Gastroesophageal sphincter (tissue), 4 donors: Measurements from ENCODE around the gene FAM83C. TPM values are rescaled to one million over a fixed set of nuclear protein-coding genes. Genes with fewer than 3 reads are reported as not detected.

ENCODE experiments used
- ATAC-seq: fragments of 150-250 bp; one replicate; pipeline ENCODE4 v1.9.1; 2016; ENCODE audit warnings: mild to moderate bottlenecking, moderate library complexity
- H3K27ac ChIP-seq, 4 donors: fragments of 200-600 bp; sonication (generic) in 3 of 4; 1 replicate in 3 of 4; 2 replicates in 1 of 4; pipeline ENCODE4 v1.5.1; 2016 to 2019
- H3K27me3 ChIP-seq: fragments of 200-600 bp; sonication (generic); one replicate; pipeline ENCODE4 v1.5.1; 2019
- H3K36me3 ChIP-seq, 2 donors: fragments of 200-600 bp; sonication (generic); one replicate each; pipeline ENCODE4 v1.5.1; 2019; ENCODE audit warnings: control low read depth in 1 of 2
- H3K4me1 ChIP-seq, 3 donors: fragments of 200-600 bp; sonication (generic); 1 replicate in 2 of 3; 2 replicates in 1 of 3; pipeline ENCODE4 v1.5.1; 2016 to 2019; ENCODE audit warnings: control low read depth in 2 of 3
- H3K4me3 ChIP-seq, 2 donors: fragments of 200-600 bp; sonication (generic); one replicate each; pipeline ENCODE4 v1.5.1; 2019; ENCODE audit warnings: mild to moderate bottlenecking in 1 of 2, moderate library complexity in 1 of 2
- H3K9me3 ChIP-seq, 3 donors: fragments of 200-600 bp; sonication (generic); one replicate each; pipeline ENCODE4 v1.5.1; 2017 to 2019; ENCODE audit warnings: control low read depth in 2 of 3
- CTCF ChIP-seq, 4 experiments: fragments of 200-600 bp in 2 of 4; fragments of 450-650 bp in 2 of 4; sonication (generic) in 1 of 4; IDR thresholded peaks; one replicate each; pipeline ENCODE4 v1.5.1; 2017 to 2019; ENCODE audit warnings: antibody characterized with exemption in 4 of 4, mild to moderate bottlenecking in 2 of 4, moderate library complexity in 2 of 4
- EP300 ChIP-seq: sonication (generic); formaldehyde crosslinking; IDR thresholded peaks from one replicate; pipeline ENCODE4 v1.6.1; 2017; ENCODE audit warnings: antibody characterized with exemption, mild to moderate bottlenecking
- POLR2A ChIP-seq, 2 donors: fragments of 450-650 bp; IDR thresholded peaks; one replicate each; pipeline ENCODE4 v1.6.1; 2017; ENCODE audit warnings: antibody characterized with exemption in 2 of 2, mild to moderate bottlenecking in 2 of 2, moderate library complexity in 1 of 2
- POLR2AphosphoS5 ChIP-seq: sonication (generic); formaldehyde crosslinking; IDR thresholded peaks from one replicate; pipeline ENCODE4 v1.6.1; 2017; ENCODE audit warnings: antibody characterized with exemption
- WGBS, 2 donors: methylation state at CpG; one replicate each; pipeline ENCODE4 v1.1.5; 2018; ENCODE audit warnings: low coverage in 1 of 2; 5-methylcytosine and 5-hydroxymethylcytosine counted together
- total RNA-seq, 4 donors: library from RNA; depleted of rRNA; stranded (reverse); fragments of >200 nt; gene quantifications; one replicate each; pipeline ENCODE4 v1.1.0, GENCODE V29; 2016

The FAM83C gene
- total RNA-seq, 4 donors from 2014 or later: 1.4 TPM; not detected in 3

DNA sequence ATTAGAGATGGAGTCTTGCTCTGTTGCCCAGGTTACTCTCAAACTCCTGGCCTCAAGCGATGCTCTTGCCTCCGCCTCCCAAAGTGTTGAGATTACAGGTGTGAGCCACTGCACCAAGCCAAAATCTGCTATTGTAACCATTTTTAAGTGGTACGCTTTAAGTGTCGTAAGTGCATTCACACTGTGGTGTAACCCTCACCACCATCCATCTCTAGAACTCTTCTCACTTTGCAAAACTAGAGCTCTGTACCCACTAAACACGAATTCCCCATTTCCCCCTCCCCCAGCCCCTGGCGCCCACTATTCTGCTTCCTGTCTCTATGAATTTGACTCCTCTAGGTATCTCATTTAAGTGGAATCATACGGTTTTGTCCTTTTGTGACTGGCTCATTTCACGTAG, 2.8 kb upstream of the FAM83C start:
- H3K36me3 ChIP-seq: no peaks in the 10 kb centered on the region
- no peaks in the 10 kb centered on the region for H3K9me3 ChIP-seq
- 76 to 88% methylated on average over 5 to 8 of the region's 8 CpGs for WGBS, 2 donors
- ATAC-seq: no peak
- no peak for TF ChIP-seq POLR2AphosphoS5
- TF ChIP-seq EP300: no peak
- TF ChIP-seq CTCF (IDR thresholded peaks at IDR 0.05): no peak
- no peak for TF ChIP-seq POLR2A (IDR thresholded peaks at IDR 0.05)
- peaks cover 16% of the 10 kb centered on the region for H3K27me3 ChIP-seq
- H3K4me1 ChIP-seq: no peaks in the 10 kb centered on the region
- no peak overlapping the region for H3K4me3 ChIP-seq
- no peak overlapping the region for H3K27ac ChIP-seq

DNA sequence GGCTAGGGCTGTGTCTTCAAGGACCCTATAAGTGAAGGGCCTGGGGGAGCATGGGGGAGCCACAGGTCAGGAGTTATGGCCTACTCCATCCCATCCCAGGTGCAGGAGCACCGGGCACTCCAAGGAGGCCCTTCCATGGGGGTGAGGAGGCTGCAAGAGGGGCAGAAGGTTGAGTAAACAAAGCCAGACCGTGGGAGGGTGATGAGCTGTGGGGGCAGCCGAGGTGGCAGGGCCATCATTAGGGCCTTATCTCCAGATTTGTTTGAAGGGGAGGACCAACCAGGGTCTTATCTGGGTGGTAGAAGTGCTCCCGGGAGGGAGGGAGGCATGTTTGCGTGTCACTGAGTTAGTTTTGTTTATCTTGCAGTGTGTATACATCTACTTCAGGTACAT, 2.1 kb upstream of the FAM83C start:
- H3K36me3 ChIP-seq: no peaks in the 10 kb centered on the region
- no peak overlapping the region for H3K27ac ChIP-seq
- no peaks in the 10 kb centered on the region for H3K4me1 ChIP-seq
- TF ChIP-seq POLR2A (IDR thresholded peaks at IDR 0.05) (no peak), POLR2AphosphoS5 (no peak), EP300 (no peak), CTCF (IDR thresholded peaks at IDR 0.05) (no peak)
- H3K9me3 ChIP-seq: no peaks in the 10 kb centered on the region
- H3K4me3 ChIP-seq: no peak overlapping the region
- 20 to 42% methylated on average over 1 to 4 of the region's 5 CpGs for WGBS, 2 donors
- ATAC-seq: no peak
- H3K27me3 ChIP-seq: peaks cover 16% of the 10 kb centered on the region

- Histone ChIP-seq H3K4me1 (no peaks in the 10 kb centered on the region), H3K4me3 (no peak overlapping the region), H3K27me3 (peaks cover 16% of the 10 kb centered on the region), H3K27ac (no peak overlapping the region), H3K36me3 (no peaks in the 10 kb centered on the region), H3K9me3 (no peaks in the 10 kb centered on the region)
- 87% methylated on average over 12 of the region's 19 CpGs; no CpG with 5 or more reads in 1 of the 2 donors for WGBS, 2 donors
- no peak for ATAC-seq
- TF ChIP-seq CTCF (IDR thresholded peaks at IDR 0.05) (no peak), EP300 (no peak), POLR2AphosphoS5 (no peak), POLR2A (IDR thresholded peaks at IDR 0.05) (no peak)
Observed at GRCh38 chr20:35293303-35294292, 1.4 kb upstream of the FAM83C start.

GRCh38 chr20:35292504-35293285, 470 bp upstream of the FAM83C start:
- no peaks in the 10 kb centered on the region for H3K9me3 ChIP-seq
- no peak for ATAC-seq
- TF ChIP-seq EP300 (no peak), POLR2A (IDR thresholded peaks at IDR 0.05) (no peak), CTCF (IDR thresholded peaks at IDR 0.05) (no peak), POLR2AphosphoS5 (no peak)

More at GRCh38 chr20:35292504-35293285, 470 bp upstream of the FAM83C start:
- H3K36me3 ChIP-seq: no peaks in the 10 kb centered on the region
- H3K4me3 ChIP-seq: no peak overlapping the region
- H3K27me3 ChIP-seq: peaks cover 16% of the 10 kb centered on the region
- 60 to 78% methylated on average over 9 to 12 of the region's 23 CpGs for WGBS, 2 donors
- no peaks in the 10 kb centered on the region for H3K4me1 ChIP-seq
- H3K27ac ChIP-seq: no peak overlapping the region
